HG03342 (cell line): ENCODE results near the gene HK1.
"Not testable (repeated sequence)": the region's sequence is repeated elsewhere in the genome, so short reads cannot be mapped to it uniquely, and the experiment has no call there.

Experiments
- ATAC-seq: cut with Tn5 transposase; IDR thresholded peaks from one replicate; pipeline ENCODE4 v1.9.1; 2021; ENCODE audit warnings: mild to moderate bottlenecking, moderate library complexity; ENCODE audit not compliant: unreplicated experiment

HK1 gene

DNA sequence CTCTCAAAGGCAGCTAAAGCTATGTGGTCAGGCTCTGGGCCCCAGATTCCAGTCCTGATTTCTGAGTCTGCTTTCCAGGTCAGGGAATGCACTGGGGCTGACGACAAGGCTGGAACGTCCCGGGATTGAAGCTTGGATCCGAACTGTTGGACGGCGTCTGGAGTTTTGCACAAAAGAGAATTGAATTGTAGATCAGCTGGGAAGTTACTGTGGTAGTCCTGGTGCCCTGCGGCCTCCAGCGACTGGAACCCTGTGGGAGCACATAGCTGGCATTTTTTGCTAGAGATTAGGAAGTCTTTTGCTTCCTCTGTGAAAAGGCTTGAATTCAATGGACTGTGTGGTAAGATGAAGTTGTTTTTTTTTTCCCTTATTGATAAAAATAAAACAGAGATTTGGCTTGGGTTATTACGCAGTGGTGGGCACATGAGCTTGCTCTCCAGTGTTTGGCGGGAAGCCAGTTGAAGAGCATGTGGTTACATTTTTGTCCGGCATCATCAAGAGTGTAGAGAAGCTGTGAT lies at the start of gene HK1:
Gene HK1, plus strand, starts transcription at position 51 of the 518 bp plus-strand sequence.
- no peak for ATAC-seq

DNA sequence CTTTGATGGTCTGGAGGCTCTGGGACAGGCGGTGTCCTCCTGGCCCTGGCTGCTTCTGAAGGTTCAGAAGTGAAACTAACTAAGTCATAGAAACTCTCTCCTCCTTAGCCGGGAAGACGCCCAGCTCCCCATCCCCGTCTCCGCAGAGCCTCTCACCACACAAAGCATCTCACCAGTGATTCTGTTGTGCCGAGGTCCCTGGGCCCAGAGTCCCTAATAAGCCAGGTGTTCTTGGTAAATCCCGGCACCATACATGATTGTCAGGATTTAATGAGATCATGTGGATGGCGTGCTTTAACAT lies 48.7 kb upstream of the HK1 start:
- no peak for ATAC-seq

GRCh38 chr10:69230128-69230527 lies 48.2 kb upstream of the HK1 start:
- no peak for ATAC-seq

- no peak for ATAC-seq
Observed at GRCh38 chr10:69232252-69232651, 46.0 kb upstream of the HK1 start.

DNA sequence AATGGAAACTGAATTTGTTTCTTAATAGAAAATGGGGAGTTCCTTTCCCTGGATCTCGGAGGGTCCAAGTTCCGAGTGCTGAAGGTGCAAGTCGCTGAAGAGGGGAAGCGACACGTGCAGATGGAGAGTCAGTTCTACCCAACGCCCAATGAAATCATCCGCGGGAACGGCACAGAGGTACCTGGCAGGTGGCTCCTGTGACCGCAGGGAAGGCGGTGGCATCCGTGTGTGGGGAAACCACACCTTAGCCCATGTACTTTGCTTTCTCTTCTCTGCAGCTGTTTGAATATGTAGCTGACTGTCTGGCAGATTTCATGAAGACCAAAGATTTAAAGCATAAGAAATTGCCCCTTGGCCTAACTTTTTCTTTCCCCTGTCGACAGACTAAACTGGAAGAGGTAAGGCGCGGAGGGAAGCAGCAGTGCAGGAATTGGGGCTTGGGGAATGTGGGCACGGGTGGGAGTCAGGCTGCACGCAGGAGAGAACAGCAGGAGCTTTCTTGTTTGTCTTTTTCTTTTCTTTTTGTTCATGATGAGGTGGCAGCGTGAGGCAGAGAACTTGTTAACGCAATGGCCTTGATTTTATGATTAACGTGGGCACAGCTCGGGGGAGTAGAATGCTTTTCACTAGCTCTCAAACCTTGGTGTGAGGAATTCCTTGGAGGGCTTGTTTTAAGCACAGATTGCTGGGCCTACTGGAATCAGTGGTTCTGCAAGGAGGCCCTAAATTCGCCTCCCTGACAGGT lies 45.4 kb upstream of the HK1 start:
- ATAC-seq: no peak

GRCh38 chr10:69234447-69234846 lies 43.8 kb upstream of the HK1 start:
- ATAC-seq: no peak

DNA sequence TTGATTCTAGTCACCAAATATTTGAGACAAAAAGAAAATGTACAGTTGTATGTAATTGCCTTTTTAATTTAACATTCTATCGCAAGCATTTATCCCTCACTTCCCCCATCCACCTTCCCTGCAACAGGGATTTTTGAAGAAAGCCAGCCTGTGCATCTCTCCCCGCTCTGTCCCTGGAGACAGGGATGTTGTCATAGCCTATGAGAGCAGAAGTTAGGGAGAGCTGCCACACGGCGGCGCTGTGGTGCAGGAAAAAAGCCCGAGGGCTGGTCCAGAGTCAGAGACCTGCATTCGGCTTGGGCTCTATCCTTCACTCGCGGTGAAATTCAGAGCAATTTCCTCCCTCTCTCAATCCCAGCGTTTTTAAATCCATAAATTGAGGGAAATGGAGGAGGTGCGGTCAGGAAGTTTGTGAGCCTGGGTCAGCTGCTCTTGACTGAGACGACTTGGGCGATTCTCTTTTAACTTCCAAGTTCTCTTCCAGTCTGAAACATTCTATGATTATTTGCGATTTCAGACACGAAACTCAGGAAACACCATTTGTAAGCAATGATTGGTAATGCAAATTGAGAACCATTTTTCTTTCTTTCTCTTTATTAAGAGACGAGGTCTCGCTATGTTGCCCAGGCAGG lies 40.7 kb upstream of the HK1 start:
- peak; percentile 96 for ATAC-seq

DNA sequence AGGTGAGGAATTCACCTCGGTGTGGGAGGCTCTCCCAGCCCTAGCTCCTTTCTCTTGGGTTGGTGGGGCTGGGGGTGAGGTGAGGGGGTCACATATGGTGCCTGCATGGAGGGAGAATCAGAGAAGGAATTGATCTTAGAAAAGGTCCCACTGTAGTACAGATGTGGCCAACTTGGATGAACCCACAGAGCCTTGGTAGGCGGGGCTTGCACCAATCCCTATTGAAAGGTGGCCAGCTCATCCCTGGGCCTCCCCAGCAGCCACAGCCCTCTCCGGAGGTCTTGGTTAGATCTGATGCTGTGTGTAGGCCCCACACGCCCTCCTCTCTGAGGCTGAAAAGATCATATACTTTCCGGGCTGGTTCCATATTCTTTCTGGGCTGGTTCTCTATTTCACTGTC lies 39.2 kb upstream of the HK1 start:
- no peak for ATAC-seq

GRCh38 chr10:69239816-69240434 lies 38.4 kb upstream of the HK1 start:
- ATAC-seq: no peak

- ATAC-seq: no peak
Observed at GRCh38 chr10:69240455-69240854, 37.8 kb upstream of the HK1 start.

DNA sequence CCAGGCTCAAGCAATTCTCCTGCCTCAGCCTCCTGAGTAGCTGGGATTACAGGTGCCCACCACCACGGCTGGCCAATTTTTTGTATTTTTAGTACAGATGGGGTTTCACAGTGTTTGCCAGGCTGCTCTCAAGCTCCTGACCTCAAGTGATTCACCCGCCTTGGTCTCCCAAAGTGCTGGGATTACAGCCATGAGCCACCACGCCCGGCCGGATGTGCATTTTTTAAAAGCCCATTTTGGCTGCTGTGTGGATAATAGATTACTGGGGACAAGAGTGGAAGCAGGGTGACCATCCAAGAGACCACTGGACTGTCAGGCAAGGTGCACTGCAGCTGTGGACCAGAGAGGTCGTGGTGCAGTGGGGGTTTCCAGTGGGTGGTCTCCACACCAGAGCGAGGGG lies 36.7 kb upstream of the HK1 start:
- no peak for ATAC-seq

DNA sequence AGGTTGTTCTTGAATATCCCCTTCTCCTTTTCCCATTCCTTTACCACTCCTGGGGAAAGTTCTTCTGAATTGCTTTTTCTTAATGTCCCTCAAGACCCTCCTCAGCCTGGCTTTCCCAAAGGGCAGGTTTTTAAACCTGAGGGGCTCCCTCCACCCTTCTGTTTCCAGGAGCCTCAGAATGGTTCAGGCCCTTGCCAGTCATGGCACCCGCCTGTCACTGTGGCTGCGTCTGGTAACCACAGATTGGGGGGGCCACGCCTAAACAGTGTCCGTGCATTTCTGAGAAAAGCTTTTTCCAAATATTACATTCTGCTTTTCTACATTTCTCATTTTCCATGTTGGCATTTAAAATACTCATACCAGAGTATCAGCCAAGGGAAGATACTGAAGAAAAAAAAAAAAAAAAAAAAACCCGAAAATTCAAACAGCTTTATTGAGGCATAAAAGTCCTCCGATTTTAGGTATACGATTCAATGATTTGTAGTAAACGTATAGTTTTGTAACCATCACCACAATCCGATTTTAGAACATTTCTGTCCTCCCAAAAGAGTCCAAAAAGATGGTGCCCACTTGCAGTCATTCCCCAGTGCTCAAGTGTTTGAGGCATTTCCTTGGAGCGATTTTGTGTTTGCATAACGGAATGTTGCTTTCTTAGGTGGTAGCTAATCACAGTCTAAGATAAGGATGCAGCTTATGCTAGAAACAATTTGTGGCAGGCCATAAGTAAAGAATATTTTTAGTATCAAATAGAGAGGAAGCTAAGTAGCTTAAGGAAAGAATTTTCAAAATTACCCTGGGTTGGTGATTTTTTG lies 36.0 kb upstream of the HK1 start:
- ATAC-seq: no peak

GRCh38 chr10:69242852-69243212 lies 35.5 kb upstream of the HK1 start:
- no peak for ATAC-seq

- ATAC-seq: no peak
Observed at GRCh38 chr10:69243817-69244216, 34.5 kb upstream of the HK1 start.

DNA sequence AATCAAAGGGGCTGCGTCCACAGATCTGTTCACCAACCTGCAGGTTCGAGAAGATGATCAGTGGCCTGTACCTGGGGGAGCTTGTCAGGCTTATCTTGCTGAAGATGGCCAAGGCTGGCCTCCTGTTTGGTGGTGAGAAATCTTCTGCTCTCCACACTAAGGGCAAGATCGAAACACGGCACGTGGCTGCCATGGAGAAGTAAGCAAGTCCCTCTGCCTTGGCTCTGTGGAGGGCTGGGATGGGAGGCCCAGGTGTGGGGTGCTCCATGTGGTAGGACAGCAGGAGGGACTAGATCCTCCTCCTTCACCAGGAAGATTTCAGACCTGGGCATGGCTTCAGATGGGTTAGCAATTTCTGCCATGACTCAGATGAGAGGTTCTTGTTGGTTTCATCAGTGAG lies 32.3 kb upstream of the HK1 start:
- no peak for ATAC-seq

- no peak for ATAC-seq
Observed at GRCh38 chr10:69246581-69247312, 31.5 kb upstream of the HK1 start.

GRCh38 chr10:69247313-69247710 lies 31.0 kb upstream of the HK1 start:
- ATAC-seq: no peak

GRCh38 chr10:69248117-69248730 lies 30.1 kb upstream of the HK1 start:
- no peak for ATAC-seq

DNA sequence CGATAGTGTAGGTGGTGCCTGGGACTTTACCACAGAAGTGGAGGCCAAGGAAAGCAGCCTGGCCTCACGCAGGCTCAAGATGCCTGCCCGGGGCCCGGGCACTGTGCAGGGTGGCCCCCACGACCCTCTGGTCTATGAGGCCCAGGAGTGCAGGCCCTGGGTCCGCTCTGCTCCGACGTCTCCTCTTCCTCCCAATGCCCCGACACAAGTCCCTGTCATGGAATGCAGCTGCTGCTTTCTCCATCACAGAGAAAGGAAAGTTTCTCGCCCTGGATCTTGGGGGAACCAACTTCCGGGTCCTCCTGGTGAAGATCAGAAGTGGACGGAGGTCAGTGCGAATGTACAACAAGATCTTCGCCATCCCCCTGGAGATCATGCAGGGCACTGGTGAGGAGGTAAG lies 28.3 kb upstream of the HK1 start:
- no peak for ATAC-seq

- not testable (repeated sequence) for ATAC-seq
Observed at GRCh38 chr10:69251417-69251816, 26.9 kb upstream of the HK1 start.
